Right ventricle myocardium inferior (tissue), 1 donor: ENCODE data around the gene P2RY13. TPM values are rescaled to one million over a fixed set of nuclear protein-coding genes. Genes with fewer than 3 reads are reported as not detected.

Experiments
- total RNA-seq: library from RNA; stranded (reverse); fragmentation: NEBNext Ultra II Directional; extraction: Animal tissue kit (Norgen Biotek cat#: 25700); gene quantifications from one replicate; pipeline ENCODE4 v1.2.1, GENCODE V29; 2021
- donor health status: DM: no; HTN: yes; CAD: no; lungs with severe emphysema.

The P2RY13 gene
- total RNA-seq, 1 donor from 2014 or later, result 1.0 TPM

Other genes with a start within 250 kb of the P2RY13 start
- 0.49 TPM for gene MED12L, start 243.9 kb downstream of the P2RY13 start, total RNA-seq
- gene GPR171, start 126.3 kb downstream of the P2RY13 start, total RNA-seq, result 0.24 TPM
- 3.9 TPM for gene P2RY14, start 51.0 kb downstream of the P2RY13 start, total RNA-seq
- not detected for gene GPR87, start 12.7 kb downstream of the P2RY13 start, total RNA-seq
- gene P2RY12, start 55.2 kb upstream of the P2RY13 start, total RNA-seq, result 1.4 TPM
- 3.0 TPM for gene IGSF10, start 131.5 kb upstream of the P2RY13 start, total RNA-seq